Right forelimb (tissue), 1 donor: ENCODE measurements around the gene ATP23.

Source experiments
- DNase-seq: peaks from one replicate; pipeline ENCODE4 v3.0.0-alpha.2; 2018

ATP23 gene

DNA sequence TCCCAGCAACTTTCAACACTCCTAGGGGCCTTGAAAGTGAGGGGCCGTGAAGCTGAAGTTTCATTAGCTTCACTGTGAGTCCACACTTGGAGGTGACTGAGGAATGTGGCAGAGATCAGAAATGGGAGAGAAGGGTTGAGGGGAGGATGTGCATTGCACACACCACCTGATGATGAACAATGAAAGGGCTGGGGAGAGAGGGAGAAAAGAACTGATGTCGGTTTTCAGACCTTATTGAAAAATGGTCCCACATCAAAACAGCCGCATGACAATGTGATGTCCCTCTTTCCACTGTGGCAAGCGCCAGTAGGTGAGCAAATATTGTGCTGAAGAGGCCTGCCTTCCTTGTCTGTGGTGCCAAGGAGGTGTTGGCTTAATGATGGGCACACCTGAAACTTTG lies 32.3 kb upstream of the ATP23 start:
- no peak for DNase-seq

DNA sequence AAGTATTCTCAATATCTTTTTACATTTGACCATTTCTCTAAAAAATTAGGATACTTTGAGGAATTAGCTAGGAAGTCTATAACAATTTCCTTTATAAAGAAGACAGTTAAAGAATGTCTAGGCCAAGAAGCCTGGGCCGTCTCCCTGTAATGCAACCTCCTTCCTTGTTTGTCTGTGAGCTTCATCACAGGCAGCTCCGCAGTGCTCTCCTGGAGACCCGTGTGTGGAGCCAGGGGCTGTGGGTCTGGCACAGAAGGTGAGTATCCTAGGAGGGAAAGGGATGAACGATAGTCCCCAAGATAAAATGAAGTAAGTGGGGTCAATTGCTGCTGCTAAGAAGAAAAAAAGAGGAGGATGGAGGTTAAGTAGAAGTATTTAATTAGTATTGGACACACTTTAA lies 31.8 kb upstream of the ATP23 start:
- no peak for DNase-seq

DNA sequence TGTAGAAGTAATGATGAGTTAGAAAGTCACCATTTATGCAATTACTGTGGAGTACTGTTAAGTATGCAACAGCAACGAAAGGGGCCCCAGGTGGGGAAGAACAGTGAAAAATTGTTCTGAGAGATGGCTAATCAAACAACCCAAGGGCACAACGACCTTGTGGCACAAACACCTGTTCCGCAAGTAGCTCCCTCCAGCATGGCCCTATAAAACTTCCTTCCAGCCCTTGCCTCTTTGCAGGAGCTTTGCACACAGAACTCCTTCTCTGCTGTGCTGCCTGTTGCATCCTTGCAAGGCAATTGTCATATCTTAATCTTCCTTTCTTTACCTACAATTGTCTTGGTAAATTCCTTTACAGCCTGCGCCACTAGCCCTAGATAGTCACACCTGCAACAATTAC lies 23.2 kb upstream of the ATP23 start:
- DNase-seq, result no peak

DNA sequence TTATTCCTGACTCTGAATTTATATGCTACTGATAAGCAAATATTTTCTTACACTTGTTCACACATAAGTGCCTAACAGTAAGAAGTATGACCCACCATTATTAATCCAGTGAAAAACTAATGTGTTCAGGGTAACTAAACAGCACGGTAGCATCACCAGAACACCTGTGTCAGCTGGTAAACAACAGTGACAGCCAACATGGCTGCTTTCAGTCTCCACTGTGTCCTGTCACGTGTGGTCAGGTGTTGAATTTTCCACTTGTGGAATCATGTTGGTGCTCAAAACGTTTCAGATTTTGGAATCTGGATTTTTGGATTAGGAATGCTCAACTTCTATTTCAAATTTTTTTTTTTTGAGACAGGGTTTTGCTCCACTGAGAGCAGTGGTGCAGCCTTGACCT lies 14.3 kb upstream of the ATP23 start:
- DNase-seq, result no peak

DNA sequence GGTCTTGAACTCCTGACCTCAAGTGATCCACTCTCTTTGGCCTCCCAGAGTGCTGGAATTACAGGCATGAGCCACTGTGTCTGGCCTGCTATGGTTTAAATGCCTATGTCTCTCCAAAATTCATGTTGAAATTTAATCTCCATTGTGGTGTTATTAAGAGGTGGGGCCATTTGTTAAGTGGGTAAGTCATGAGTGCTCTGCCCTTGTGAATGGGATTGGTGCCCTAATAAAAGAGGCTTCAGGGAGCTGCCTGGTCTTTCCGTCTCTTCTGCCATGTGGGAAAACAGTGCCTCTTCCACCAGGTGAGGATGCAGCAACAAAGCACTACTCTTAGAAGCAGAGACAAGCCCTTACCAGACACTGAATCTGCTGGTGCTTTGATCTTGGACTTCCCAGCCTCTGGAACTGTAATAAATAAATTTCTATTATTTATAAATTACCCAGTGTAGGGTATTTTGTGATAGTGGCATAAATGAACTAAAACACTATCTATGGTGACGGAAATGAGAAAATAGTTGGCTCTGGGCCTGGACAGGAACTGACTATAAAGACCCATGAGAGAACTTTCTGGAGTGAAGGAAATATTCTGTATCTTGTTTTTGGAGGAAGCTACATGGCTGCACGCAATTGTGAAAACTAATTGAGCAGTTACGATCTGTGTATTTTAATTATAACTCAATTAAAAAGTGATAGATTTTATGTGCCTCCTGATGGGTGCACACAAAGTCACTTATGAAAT lies 12.1 kb upstream of the ATP23 start:
- no peak for DNase-seq

- DNase-seq, result no peak
Measured at GRCh38 chr12:57934819-57935218, 6.5 kb upstream of the ATP23 start.

DNA sequence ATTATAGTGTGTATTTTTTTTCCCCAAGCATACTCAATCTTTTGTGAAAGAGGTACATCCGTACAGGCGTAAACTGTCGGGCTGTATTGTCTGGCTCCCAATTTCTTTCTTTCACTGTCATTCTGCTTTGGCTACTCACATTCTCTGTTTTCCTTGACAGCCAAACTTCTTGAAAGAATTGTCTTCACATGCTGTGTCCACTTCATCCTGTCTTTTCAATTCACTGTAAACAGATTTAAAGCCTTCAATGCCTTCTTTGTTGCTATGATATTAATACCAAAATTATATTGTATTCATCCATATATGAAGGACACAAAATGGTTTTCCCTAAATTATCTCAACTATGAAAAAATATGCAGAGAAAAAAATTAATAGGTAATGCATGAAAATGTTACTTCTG lies 6.0 kb upstream of the ATP23 start:
- no peak for DNase-seq

DNA sequence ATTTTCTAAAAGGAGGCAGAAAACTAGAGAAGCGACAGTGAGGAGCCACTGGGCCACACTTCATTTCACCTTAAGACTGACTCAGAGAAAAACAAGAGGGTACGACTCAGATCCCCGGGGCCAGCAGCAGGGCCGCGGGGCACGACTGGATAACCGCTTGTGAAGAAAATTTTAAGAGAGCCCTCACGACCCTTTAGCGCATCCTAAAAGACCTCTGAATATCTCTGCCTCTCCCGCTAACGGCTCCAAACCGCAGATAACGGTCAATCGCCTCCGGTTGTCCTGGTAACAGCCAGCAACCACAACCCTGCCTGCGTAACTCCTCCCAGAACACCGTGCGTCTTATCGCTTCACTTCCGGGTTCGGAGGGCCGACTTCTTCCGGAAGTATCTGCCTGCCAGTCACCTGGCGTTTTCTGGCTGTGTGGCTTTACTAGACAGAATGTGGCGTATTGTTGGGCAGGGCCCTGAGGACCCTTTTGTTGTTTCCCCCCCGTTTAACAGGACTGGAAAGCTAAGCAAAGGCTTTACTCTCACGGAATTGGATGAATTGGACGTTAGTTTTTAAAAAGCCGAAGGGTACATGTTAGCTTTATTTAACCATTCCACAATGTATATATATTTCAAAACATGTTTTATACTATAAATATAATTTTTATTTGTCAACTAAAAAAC lies 5.4 kb upstream of the ATP23 start:
- DNase-seq, result peak; percentile 91

DNA sequence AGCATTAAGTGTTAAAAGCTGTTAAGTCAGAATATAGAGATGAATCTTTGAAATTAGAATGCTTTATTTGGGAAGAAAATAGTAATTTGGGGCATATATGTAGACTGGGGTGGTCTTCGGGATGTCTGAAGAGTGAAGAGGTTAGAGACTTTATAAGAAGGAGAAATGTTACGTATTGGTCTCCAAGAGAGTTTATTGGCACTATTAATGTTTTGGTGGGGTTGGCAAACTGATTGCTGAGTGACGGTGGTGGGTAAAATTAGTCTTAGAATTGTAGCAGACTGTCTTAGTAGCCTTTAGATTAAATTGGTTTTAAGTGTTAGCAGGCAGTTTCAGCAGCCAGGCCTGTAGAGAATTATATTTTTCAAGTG lies 4.9 kb upstream of the ATP23 start:
- no peak for DNase-seq

GRCh38 chr12:57939291-57939690 lies 2.1 kb upstream of the ATP23 start:
- no peak for DNase-seq

DNA sequence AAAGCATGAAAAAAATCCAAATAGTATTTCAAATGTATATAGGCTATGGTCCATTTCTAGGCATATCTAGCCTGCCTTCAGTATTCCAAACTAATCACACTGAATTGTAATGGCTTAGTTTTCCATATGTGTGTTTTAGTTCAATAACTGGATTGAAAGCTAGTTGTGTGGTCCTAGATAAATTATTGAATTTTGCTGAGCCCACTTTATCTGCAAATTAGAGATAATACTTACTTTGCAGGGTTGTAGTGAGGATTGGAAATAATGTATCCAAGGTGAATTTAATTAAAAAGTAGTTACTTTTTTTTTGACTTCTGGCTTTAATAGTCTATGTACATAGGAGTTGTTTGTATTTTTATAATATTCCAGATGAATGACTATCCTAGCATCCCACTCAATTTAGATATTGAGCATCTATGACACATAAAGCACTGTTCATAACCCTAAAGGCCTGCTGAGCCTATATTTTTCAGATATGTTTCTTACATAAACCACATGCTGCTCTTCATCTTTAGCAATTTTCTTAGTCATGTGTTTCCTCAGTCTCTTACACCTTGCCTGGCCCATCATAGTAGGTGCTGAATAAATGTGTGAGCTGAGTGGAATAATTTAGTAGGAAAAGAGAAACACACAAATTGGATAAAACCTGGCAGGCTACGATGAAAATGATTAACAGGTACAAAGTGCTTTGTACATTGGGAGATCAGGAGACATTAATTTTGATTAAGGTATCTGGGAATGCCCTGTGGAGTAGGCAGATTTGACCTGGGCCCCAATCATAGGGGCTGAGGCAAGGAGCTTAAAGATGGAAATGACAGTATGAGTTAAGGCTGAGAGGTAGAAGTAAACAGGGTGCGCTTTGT lies 1.1 kb upstream of the ATP23 start:
- no peak for DNase-seq

GRCh38 chr12:57940915-57941164 lies 527 bp upstream of the ATP23 start:
- no peak for DNase-seq

DNA sequence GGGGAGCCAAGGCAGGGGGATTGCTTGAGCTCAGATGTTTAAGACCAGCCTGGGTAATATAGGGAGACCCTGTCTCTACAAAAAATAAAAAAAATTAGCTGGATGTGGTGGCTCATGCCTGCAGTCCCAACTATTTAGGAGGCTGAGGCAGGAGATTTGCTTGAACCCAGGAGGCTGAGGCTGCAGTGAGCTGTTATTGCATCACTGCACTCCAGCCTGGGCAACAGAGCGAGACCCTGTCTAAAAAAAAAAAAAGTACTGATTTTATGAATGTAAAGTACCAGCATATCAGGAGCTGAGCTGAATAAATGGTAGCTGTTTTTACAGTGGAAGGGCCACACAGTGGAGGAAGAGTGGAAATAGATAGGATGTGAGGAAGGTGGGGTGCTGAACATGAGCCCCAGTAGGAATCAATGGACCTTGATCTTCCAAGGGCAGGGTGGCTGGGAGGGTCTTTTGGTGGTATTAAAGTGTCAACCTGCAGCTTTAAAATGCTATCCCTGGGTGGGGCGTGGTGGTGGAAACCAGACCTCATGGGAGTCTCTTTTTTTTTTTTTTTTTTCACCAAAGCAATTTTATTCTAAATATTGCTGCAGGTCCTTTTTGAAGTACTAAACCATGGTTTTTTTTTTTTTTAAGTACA lies 2.2 kb downstream of the ATP23 start:
- DNase-seq, result no peak

GRCh38 chr12:57944313-57945023 lies 3.1 kb downstream of the ATP23 start:
- DNase-seq, result no peak

DNA sequence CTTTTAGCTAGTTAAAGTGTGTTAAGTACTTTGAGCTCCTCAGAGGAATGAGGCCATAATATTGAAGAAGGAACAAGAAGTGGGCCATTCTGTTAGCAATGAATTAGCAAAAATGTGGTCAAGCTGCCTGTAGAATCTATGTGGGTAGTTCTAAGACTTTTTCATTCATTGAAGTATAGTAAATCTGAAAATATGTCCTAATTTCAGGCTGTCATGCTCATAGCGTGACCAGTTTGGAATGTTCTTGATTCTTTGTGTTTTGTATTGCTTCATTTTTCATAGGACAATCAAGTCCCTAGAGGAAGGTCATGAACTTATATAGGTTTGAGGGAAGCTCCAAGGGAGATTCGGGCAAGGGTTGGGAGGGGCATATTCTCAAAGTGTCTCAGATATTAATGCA lies 11.4 kb downstream of the ATP23 start:
- no peak for DNase-seq

DNA sequence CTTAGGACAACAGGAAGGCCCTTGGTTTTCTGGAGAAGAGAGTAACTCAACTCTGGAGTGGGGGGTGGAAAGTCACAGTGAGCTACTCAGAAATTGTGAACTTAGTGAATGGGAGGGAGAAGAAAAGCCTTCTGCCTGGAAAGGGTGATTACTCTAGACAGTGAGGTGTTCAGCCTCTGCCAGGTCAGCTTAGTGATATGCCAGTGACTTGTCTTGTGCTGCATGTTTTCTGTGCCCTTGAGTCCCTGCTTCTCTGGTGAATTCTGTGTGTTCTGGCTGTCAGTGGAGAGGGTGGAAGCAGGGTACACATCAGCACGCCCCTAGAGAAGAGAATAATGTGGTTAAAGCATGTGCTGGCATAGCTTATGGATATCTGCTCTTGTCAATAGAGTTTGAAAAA lies 13.4 kb downstream of the ATP23 start:
- no peak for DNase-seq

GRCh38 chr12:57958061-57958657 lies 16.8 kb downstream of the ATP23 start:
- DNase-seq, result no peak

- DNase-seq, result no peak
Measured at GRCh38 chr12:57964421-57964820, 23.1 kb downstream of the ATP23 start.

DNA sequence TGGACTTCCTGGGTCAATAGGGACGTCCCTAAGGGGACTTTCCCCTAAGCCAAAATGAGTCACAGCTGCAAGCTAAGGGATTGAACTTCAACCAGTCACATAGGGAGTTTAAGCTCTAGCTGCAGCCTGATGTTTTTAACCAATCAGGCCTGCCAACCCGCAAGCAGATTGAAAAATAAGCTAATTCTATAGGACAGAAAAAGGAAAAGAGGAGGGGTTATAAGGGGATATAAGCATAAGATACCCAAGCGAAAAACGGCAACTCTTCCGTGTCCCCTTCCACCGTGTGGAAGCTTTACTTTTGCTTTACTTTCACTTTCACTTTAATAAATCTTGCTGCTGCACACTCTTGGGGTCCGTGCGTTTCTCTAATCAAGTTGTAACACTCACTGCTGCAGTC lies 24.4 kb downstream of the ATP23 start:
- no peak for DNase-seq

GRCh38 chr12:57966536-57966935 lies 25.2 kb downstream of the ATP23 start:
- DNase-seq, result no peak

DNA sequence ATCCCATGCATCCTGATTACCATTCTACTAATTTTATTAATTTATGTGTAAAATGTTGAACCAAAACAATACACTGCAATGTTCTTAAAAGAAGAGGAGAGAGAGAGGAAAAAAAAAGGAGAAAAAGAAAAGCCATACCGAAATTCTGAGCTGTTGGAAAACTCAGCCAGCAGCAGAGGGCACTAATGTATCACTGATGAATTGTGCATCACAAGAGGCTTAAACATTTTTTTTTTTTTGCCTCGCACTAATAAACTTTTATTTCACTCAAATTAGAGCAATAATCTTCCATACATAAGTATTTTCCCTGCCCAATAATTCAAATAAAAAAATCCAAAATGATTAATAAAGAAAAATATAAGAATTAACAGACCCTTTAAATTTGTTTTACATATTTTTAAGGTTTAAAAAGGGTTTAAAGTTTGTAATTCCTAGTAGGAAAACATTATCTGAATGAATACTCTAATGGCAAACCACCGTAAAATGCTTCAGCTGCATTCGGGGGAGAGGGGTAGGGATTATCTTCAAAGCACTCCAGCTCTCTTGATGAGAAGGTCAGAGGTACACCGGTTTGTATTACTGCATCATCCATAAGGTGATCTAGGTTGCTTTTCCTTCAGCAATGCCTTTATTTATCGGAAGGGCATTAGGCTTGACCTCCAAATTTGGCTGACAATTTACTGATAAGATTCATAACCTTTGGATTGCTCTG lies 41.9 kb downstream of the ATP23 start:
- peak; percentile 63 for DNase-seq
